PFSK-1 (cell line): ENCODE data around the gene TMEM79. TPM values are rescaled to one million over a fixed set of nuclear protein-coding genes. Genes with fewer than 3 reads are reported as not detected.

Experiments used
- FOXP2 ChIP-seq: optimal IDR thresholded peaks from 2 replicates; pipeline ENCODE3; 2011; ENCODE audit warnings: borderline replicate concordance, control low read depth, inconsistent platforms; ENCODE audit not compliant: insufficient read depth; ENCODE audit errors: extremely low read length, extremely low read depth
- POLR2AphosphoS5 ChIP-seq: IDR thresholded peaks from 2 replicates; pipeline ENCODE4 v1.6.1; 2012; ENCODE audit warnings: low read depth, mild to moderate bottlenecking, control low read depth, low read length, moderate library complexity
- SIN3A ChIP-seq: IDR thresholded peaks from 2 replicates; pipeline ENCODE4 v1.6.1; 2012; ENCODE audit warnings: mild to moderate bottlenecking, low read length, moderate library complexity, borderline replicate concordance; ENCODE audit not compliant: insufficient read depth
- TAF1 ChIP-seq: IDR thresholded peaks from 2 replicates; pipeline ENCODE4 v1.6.1; 2012; ENCODE audit warnings: low read length, control low read depth, borderline replicate concordance; ENCODE audit not compliant: insufficient read depth
- polyA plus RNA-seq: library from polyadenylated mRNA; unstranded; fragments of >200 nt; gene quantifications from one replicate; pipeline ENCODE4 v1.2.1, GENCODE V29; 2012; ENCODE audit warnings: low read depth, missing spikeins; ENCODE audit not compliant: insufficient read length
- TF ChIP-seq, protein P1 (sequence below), 2 experiments: IDR thresholded peaks; 2 replicates each; pipeline versions ENCODE4 v1.6.1 to v1.8.0; 2011 to 2012; ENCODE audit warnings: low read depth in 2 of 2, low read length in 2 of 2, control low read depth in 1 of 2, inconsistent platforms in 1 of 2, mild to moderate bottlenecking in 1 of 2, moderate library complexity in 1 of 2; ENCODE audit not compliant: insufficient read depth in 1 of 2

The TMEM79 gene
- 9.8 TPM for polyA plus RNA-seq

DNA sequence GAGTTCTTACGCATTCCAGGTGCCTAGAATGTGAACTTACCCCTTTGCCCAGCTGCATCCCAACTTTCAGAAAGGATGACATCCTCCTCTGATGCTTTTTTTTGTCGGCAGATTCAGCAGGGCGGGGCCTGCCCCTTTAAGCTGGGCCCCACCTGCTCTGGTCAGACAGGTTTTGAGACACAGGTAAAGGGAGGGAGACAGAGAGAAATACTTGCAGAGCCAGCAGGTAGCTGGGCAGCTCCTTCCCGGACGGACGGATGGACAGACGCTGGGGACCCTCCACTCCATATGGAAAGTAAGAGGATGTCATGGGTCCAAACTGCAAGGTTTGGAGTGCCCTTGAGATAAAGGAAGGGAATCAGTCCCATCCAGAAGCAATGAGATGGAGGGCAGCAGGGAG, at the start of gene TMEM79:
TSS of gene TMEM79 (plus strand) at position 214 of the 400 bp plus-strand sequence. CDS start 902 bp downstream, outside the sequence.
- TF ChIP-seq, protein P1, sequence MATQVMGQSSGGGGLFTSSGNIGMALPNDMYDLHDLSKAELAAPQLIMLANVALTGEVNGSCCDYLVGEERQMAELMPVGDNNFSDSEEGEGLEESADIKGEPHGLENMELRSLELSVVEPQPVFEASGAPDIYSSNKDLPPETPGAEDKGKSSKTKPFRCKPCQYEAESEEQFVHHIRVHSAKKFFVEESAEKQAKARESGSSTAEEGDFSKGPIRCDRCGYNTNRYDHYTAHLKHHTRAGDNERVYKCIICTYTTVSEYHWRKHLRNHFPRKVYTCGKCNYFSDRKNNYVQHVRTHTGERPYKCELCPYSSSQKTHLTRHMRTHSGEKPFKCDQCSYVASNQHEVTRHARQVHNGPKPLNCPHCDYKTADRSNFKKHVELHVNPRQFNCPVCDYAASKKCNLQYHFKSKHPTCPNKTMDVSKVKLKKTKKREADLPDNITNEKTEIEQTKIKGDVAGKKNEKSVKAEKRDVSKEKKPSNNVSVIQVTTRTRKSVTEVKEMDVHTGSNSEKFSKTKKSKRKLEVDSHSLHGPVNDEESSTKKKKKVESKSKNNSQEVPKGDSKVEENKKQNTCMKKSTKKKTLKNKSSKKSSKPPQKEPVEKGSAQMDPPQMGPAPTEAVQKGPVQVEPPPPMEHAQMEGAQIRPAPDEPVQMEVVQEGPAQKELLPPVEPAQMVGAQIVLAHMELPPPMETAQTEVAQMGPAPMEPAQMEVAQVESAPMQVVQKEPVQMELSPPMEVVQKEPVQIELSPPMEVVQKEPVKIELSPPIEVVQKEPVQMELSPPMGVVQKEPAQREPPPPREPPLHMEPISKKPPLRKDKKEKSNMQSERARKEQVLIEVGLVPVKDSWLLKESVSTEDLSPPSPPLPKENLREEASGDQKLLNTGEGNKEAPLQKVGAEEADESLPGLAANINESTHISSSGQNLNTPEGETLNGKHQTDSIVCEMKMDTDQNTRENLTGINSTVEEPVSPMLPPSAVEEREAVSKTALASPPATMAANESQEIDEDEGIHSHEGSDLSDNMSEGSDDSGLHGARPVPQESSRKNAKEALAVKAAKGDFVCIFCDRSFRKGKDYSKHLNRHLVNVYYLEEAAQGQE (IDR thresholded peaks at IDR 0.05; ENCODE audit: insufficient read depth in 1 of 2, low read depth in 2 of 2, low read length in 2 of 2) = no peak
- TF ChIP-seq TAF1 (no peak), SIN3A (no peak), POLR2AphosphoS5 (no peak), FOXP2 (no peak)

DNA sequence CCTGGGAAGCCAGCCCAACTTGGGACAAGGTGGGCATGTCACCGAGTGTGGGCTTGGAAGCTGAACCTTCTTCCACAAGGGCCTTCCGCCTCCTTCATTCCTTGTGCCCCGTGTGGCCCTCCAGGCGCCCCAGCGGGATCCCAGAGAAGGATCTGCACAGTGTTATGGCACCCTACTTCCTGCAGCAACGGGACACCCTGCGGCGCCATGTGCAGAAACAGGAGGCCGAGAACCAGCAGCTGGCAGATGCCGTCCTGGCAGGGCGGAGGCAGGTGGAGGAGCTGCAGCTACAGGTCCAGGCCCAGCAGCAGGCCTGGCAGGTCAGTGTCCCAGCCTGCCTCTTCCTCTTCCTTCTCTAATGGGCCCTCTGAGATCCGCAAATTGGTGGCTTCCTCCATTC, 48.0 kb upstream of the TMEM79 start:
- TF ChIP-seq TAF1 (no peak), FOXP2 (no peak), SIN3A (no peak), POLR2AphosphoS5 (no peak)
- TF ChIP-seq, protein P1 (IDR thresholded peaks at IDR 0.05; ENCODE audit: insufficient read depth in 1 of 2, low read depth in 2 of 2, low read length in 2 of 2) = no peak

DNA sequence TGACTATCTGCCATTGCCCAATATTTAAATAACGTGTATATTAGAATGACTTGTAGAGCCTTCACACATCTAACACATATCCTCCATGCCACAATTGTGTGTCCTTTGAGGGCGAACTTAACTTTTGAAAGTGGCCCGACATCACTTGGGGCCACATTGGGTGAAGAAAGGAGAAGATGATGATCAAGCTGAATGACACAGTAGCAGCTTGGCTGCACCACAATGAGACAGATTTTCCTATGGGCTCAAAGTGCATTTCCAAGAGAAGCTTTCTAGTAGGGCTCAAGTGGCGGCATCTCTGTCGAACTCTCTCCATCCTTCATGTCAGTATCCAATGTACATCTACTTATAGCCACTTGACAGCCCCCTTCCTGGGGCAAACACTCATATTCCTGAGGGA, 45.9 kb upstream of the TMEM79 start:
- TF ChIP-seq, protein P1 (IDR thresholded peaks at IDR 0.05; ENCODE audit: insufficient read depth in 1 of 2, low read depth in 2 of 2, low read length in 2 of 2) = no peak
- TF ChIP-seq TAF1 (no peak), FOXP2 (no peak), SIN3A (no peak), POLR2AphosphoS5 (no peak)

GRCh38 chr1:156241311-156241811, 42.8 kb upstream of the TMEM79 start:
- TF ChIP-seq FOXP2 (no peak), TAF1 (no peak), POLR2AphosphoS5 (no peak), SIN3A (no peak)
- TF ChIP-seq, protein P1 (IDR thresholded peaks at IDR 0.05; ENCODE audit: insufficient read depth in 1 of 2, low read depth in 2 of 2, low read length in 2 of 2) = no peak

- TF ChIP-seq FOXP2 (no peak), POLR2AphosphoS5 (no peak), SIN3A (no peak), TAF1 (no peak)
- TF ChIP-seq, protein P1 (IDR thresholded peaks at IDR 0.05; ENCODE audit: insufficient read depth in 1 of 2, low read depth in 2 of 2, low read length in 2 of 2) = no peak
These were observed 42.2 kb upstream of the TMEM79 start, which contains the start of gene BGLAP for GRCh38 chr1:156241926-156242325. BGLAP (plus strand) TSS chr1:156242184; CDS start chr1:156242232, 48 bp downstream.
